Fibroblast of villous mesenchyme (primary cell): Measurements from ENCODE around the gene GRPEL1. TPM values are rescaled to one million over a fixed set of nuclear protein-coding genes. Genes with fewer than 3 reads are reported as not detected.

Experiments used
- DNase-seq: peaks from one replicate; pipeline ENCODE4 v3.0.0-alpha.2; 2010; ENCODE audit warnings: low read depth
- H3K4me3 ChIP-seq: 2 replicates; pipeline ENCODE4 v1.5.1; 2011; ENCODE audit warnings: low read depth, mild to moderate bottlenecking, low read length
- total RNA-seq: library from RNA; depleted of rRNA; stranded (reverse); fragments of >200 nt; gene quantifications from 2 replicates; pipeline ENCODE4 v1.2.3, GENCODE V29; 2012
- TF ChIP-seq, protein P1 (sequence below): IDR thresholded peaks from 2 replicates; pipeline ENCODE4 v1.5.1; 2012; ENCODE audit warnings: low read depth, mild to moderate bottlenecking, low read length; ENCODE audit not compliant: insufficient read depth

Gene GRPEL1
- total RNA-seq, 1 donor = 32.8 TPM

GRCh38 chr4:7029921-7030320 is 37.9 kb downstream of the GRPEL1 start:
- no peak overlapping the region for H3K4me3 ChIP-seq
- TF ChIP-seq, protein P1, sequence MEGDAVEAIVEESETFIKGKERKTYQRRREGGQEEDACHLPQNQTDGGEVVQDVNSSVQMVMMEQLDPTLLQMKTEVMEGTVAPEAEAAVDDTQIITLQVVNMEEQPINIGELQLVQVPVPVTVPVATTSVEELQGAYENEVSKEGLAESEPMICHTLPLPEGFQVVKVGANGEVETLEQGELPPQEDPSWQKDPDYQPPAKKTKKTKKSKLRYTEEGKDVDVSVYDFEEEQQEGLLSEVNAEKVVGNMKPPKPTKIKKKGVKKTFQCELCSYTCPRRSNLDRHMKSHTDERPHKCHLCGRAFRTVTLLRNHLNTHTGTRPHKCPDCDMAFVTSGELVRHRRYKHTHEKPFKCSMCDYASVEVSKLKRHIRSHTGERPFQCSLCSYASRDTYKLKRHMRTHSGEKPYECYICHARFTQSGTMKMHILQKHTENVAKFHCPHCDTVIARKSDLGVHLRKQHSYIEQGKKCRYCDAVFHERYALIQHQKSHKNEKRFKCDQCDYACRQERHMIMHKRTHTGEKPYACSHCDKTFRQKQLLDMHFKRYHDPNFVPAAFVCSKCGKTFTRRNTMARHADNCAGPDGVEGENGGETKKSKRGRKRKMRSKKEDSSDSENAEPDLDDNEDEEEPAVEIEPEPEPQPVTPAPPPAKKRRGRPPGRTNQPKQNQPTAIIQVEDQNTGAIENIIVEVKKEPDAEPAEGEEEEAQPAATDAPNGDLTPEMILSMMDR = no peak
- no peak for DNase-seq

DNA sequence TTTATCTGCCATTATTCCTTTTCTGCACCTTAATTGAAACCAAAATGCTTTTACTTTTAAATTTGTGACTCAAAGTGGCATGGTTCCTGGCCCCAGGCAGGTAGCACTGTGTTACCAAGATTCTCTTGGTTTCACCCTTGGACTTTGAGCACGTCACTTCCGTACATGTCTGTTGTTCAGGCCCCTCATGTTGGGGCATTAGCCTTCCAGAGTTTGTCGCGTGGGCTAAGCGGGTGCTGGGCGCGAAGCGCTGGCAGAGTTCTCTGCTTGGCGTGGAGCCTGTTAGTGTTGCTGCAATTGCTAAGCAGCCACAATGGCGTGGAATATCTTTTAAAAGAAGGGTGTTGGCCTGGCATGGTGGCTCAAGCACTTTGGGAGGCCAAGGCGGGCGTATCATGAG is 38.7 kb downstream of the GRPEL1 start:
- no peak for DNase-seq
- no peak overlapping the region for H3K4me3 ChIP-seq
- TF ChIP-seq, protein P1 = no peak

DNA sequence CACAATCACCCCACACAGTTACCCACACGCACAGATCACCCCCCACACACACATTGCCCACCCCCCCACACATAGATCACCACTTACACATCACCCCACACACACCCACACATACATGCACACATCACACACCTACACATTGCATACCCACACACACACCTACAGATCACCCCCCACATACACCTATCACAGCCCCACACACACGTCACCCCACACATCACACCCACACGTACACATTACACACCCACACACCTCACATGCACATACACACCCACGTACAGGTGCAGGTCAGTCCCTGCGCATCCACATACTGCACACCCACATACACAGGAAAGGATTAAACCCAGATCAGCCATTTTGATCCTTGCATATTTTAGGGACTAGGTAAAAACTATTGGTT is 40.0 kb downstream of the GRPEL1 start:
- TF ChIP-seq, protein P1 = no peak
- DNase-seq = no peak

GRCh38 chr4:7027284-7027683 is 40.6 kb downstream of the GRPEL1 start:
- no peak overlapping the region for H3K4me3 ChIP-seq
- TF ChIP-seq, protein P1 = no peak
- no peak for DNase-seq

More for the DNA sequence above, 40.0 kb downstream of the GRPEL1 start:
- no peak overlapping the region for H3K4me3 ChIP-seq

- no peak for DNase-seq
- H3K4me3 ChIP-seq = no peak overlapping the region
- TF ChIP-seq, protein P1 = no peak
Observed at GRCh38 chr4:7026107-7026506, 41.8 kb downstream of the GRPEL1 start.

GRCh38 chr4:7025040-7025602 is 42.7 kb downstream of the GRPEL1 start:
- no peak for DNase-seq

More at GRCh38 chr4:7025040-7025602, 42.7 kb downstream of the GRPEL1 start:
- TF ChIP-seq, protein P1 = no peak
- H3K4me3 ChIP-seq = no peak overlapping the region
